ENCODE data around the gene VAV1. TPM values are rescaled to one million over a fixed set of nuclear protein-coding genes. Genes with fewer than 3 reads are reported as not detected.

VAV1 gene
- total and polyA plus RNA-seq, 2 experiments from 2014 or later, result not detected

DNA sequence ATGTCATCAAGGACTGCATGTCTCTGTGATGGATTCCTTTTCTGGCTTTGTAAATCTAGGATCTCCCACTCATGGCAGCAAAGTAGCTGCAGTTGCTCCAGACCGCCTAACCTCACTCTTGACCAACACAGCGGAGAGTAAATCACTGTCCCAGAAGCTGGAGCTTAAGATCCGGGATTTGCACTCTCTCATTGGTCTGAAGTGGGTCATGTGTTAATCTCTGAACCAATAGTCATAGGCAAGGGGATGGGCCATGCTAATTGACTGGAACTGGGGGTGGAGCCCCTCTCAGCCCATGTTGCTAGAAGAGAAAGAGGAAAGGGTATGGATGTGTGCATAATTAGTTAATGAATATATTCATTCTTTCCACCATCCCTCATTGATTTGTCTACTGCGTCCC, 34.0 kb downstream of the VAV1 start:
- Histone ChIP-seq H3K4me2 (ENCODE audit: unreplicated experiment) (no peak overlapping the region), H4K20me1 (ENCODE audit: insufficient read depth) (no peaks in the 10 kb centered on the region), H3F3A (ENCODE audit: insufficient read depth) (no peaks in the 10 kb centered on the region), H3K4me3 (no peak overlapping the region), H3K9ac (no peak overlapping the region), H3K27ac (no peak overlapping the region), H3K27me3 (replicated peaks; ENCODE audit: insufficient read depth) (peaks cover 3% of the 10 kb centered on the region; the same call in 1 of the 2 replicates), H3K9me2 (ENCODE audit: insufficient read depth) (no peaks in the 10 kb centered on the region), H2AFZ (no peak overlapping the region), H3K36me3 (ENCODE audit: low read depth) (no peaks in the 10 kb centered on the region), H3K4me1 (ENCODE audit: insufficient read depth) (peaks cover 4% of the 10 kb centered on the region), H3K9me3 (ENCODE audit: low read depth) (no peaks in the 10 kb centered on the region), H3K79me2 (ENCODE audit: insufficient read depth) (no peaks in the 10 kb centered on the region)
- WGBS, 2 experiments (ENCODE audit: low coverage in 1 of 2, low lambda C conversion rate in 2 of 2, missing lambda C conversion rate in 2 of 2), result 70 to 79% methylated on average over 4 of the region's 4 CpGs
- in situ Hi-C loops (cut with MboI), result no loop called here
- TF ChIP-seq EZH2phosphoT487 (IDR thresholded peaks at IDR 0.05; ENCODE audit: insufficient read depth, low read depth), result no peak
- no peak for TF ChIP-seq EZH2 (IDR thresholded peaks at IDR 0.05; ENCODE audit: insufficient read depth, poor library complexity, severe bottlenecking)
- DNase-seq, result no peak

DNA sequence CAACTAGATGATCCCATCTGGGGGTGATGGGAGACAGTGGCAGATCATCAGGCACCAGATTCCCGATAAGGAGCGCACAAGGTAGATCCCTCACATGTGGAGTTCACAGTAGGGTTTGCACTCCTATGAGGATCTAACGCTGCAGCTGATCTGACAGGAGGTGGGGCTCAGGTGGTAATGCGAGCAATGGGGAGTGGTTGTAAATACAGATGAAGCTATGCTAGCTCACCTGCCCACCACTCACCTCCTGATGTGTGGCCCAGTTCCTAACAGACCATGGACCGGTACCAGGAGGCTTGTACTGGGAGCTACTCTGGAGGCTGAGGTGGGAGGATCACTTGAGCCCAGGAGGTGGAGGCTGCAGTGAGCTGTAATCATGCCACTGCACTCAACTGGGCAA, 34.8 kb downstream of the VAV1 start:
- Histone ChIP-seq H3K27me3 (replicated peaks; ENCODE audit: insufficient read depth) (peaks cover 3% of the 10 kb centered on the region; the same call in 1 of the 2 replicates), H3K9me3 (ENCODE audit: low read depth) (no peaks in the 10 kb centered on the region), H3K4me1 (ENCODE audit: insufficient read depth) (no peaks in the 10 kb centered on the region), H3K36me3 (ENCODE audit: low read depth) (no peaks in the 10 kb centered on the region), H3K9me2 (ENCODE audit: insufficient read depth) (no peaks in the 10 kb centered on the region), H2AFZ (no peak overlapping the region), H3K4me2 (ENCODE audit: unreplicated experiment) (no peak overlapping the region), H4K20me1 (ENCODE audit: insufficient read depth) (no peaks in the 10 kb centered on the region), H3K4me3 (no peak overlapping the region), H3K9ac (no peak overlapping the region), H3K79me2 (ENCODE audit: insufficient read depth) (no peaks in the 10 kb centered on the region), H3F3A (ENCODE audit: insufficient read depth) (no peaks in the 10 kb centered on the region), H3K27ac (no peak overlapping the region)
- no peak for TF ChIP-seq EZH2 (IDR thresholded peaks at IDR 0.05; ENCODE audit: insufficient read depth, poor library complexity, severe bottlenecking)
- TF ChIP-seq EZH2phosphoT487 (IDR thresholded peaks at IDR 0.05; ENCODE audit: insufficient read depth, low read depth), result no peak
- 72 to 76% methylated on average over 5 of the region's 5 CpGs for WGBS, 2 experiments (ENCODE audit: low coverage in 1 of 2, low lambda C conversion rate in 2 of 2, missing lambda C conversion rate in 2 of 2)
- no peak for DNase-seq
- in situ Hi-C loops (cut with MboI), result no loop called here

DNA sequence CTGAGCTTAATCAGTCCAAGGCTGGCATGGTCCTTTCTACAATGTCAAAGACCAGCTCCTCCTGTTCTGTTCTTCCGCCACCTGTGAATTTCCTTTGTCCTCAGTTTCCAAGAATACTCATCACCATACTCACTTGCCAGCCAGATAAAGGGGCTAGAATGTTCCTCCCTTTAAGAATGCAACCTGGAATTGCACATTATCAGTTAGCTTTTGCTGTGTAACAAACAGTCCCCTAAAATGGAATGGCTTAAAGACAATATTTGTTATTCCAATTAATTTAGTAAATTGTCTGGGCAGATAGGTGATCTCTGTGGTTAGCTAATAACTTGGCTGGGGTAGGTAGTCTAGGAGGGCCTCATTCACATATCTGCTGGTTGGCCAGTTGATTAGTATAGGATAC, 36.0 kb downstream of the VAV1 start:
- in situ Hi-C loops (cut with MboI), result no loop called here
- H3K9me3 ChIP-seq (ENCODE audit: low read depth), result no peaks in the 10 kb centered on the region
- no peak for TF ChIP-seq EZH2 (IDR thresholded peaks at IDR 0.05; ENCODE audit: insufficient read depth, poor library complexity, severe bottlenecking)
- TF ChIP-seq EZH2phosphoT487 (IDR thresholded peaks at IDR 0.05; ENCODE audit: insufficient read depth, low read depth), result no peak
- H3K4me2 ChIP-seq (ENCODE audit: unreplicated experiment), result no peak overlapping the region
- H3K4me3 ChIP-seq, result no peak overlapping the region
- no peak overlapping the region for H2AFZ ChIP-seq
- no peak overlapping the region for H3K9ac ChIP-seq
- peaks cover 3% of the 10 kb centered on the region; the same call in 1 of the 2 replicates for H3K27me3 ChIP-seq (replicated peaks; ENCODE audit: insufficient read depth)
- WGBS, 2 experiments (ENCODE audit: low coverage in 1 of 2, low lambda C conversion rate in 2 of 2, missing lambda C conversion rate in 2 of 2), result 82 to 83% methylated on average over 1 of the region's 1 CpG
- H3F3A ChIP-seq (ENCODE audit: insufficient read depth), result no peaks in the 10 kb centered on the region
- no peaks in the 10 kb centered on the region for H3K79me2 ChIP-seq (ENCODE audit: insufficient read depth)
- no peak overlapping the region for H3K27ac ChIP-seq
- no peaks in the 10 kb centered on the region for H4K20me1 ChIP-seq (ENCODE audit: insufficient read depth)
- DNase-seq, result no peak
- H3K9me2 ChIP-seq (ENCODE audit: insufficient read depth), result no peaks in the 10 kb centered on the region
- H3K36me3 ChIP-seq (ENCODE audit: low read depth), result no peaks in the 10 kb centered on the region
- H3K4me1 ChIP-seq (ENCODE audit: insufficient read depth), result no peaks in the 10 kb centered on the region

DNA sequence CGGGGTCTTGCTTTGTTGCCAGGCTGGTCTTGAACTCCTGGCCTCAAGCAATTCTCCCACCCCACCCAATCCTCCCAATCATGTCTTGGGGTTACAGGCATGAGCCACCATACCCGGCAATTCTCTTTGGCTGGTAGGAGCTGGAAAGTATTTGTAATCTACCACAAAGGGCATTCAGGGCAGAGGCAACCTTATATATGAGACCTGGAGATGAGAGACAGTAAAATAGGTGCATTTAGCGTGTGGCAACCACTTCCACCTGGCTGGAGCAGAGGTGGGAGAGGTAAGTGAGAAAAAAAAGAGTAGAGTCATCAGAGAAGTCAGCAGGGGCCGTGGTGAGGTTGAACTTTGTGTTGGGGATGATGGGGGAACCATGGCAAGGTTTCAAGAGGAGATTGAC, 36.8 kb downstream of the VAV1 start:
- Histone ChIP-seq H3K4me3 (no peak overlapping the region), H4K20me1 (ENCODE audit: insufficient read depth) (no peaks in the 10 kb centered on the region), H2AFZ (no peak overlapping the region), H3K36me3 (ENCODE audit: low read depth) (no peaks in the 10 kb centered on the region), H3K9me3 (ENCODE audit: low read depth) (no peaks in the 10 kb centered on the region), H3K9me2 (ENCODE audit: insufficient read depth) (no peaks in the 10 kb centered on the region), H3F3A (ENCODE audit: insufficient read depth) (no peaks in the 10 kb centered on the region), H3K4me1 (ENCODE audit: insufficient read depth) (no peaks in the 10 kb centered on the region), H3K9ac (no peak overlapping the region), H3K27me3 (replicated peaks; ENCODE audit: insufficient read depth) (peaks cover 3% of the 10 kb centered on the region; the same call in 1 of the 2 replicates), H3K27ac (no peak overlapping the region), H3K79me2 (ENCODE audit: insufficient read depth) (no peaks in the 10 kb centered on the region), H3K4me2 (ENCODE audit: unreplicated experiment) (no peak overlapping the region)
- in situ Hi-C loops (cut with MboI), result no loop called here
- no peak for DNase-seq
- TF ChIP-seq EZH2 (IDR thresholded peaks at IDR 0.05; ENCODE audit: insufficient read depth, poor library complexity, severe bottlenecking) (no peak), EZH2phosphoT487 (IDR thresholded peaks at IDR 0.05; ENCODE audit: insufficient read depth, low read depth) (no peak)
- 29 to 37% methylated on average over 4 of the region's 4 CpGs for WGBS, 2 experiments (ENCODE audit: low coverage in 1 of 2, low lambda C conversion rate in 2 of 2, missing lambda C conversion rate in 2 of 2)

DNA sequence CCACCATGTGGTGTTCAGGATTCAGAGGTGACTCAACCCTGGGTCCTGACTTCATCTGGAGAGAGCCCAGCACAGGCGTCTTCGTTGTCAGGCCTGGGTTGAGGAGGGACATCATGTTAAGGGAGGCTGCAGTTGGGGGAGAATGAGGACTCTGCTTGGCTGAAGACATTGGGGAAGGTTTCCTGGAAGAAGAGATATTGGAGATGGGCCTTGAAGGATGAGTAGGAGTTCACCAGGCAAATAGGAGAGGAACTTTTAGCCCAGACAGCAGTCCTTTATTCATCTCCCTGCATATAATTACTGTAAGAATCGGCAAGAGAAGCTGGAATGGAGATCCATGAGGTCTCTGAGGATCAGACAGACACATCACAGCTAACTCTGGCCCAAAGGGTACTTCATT, 38.9 kb downstream of the VAV1 start:
- no peak for TF ChIP-seq EZH2phosphoT487 (IDR thresholded peaks at IDR 0.05; ENCODE audit: insufficient read depth, low read depth)
- TF ChIP-seq EZH2 (IDR thresholded peaks at IDR 0.05; ENCODE audit: insufficient read depth, poor library complexity, severe bottlenecking), result no peak
- Histone ChIP-seq H2AFZ (peak overlapping the region; percentile 86), H3K9ac (no peak overlapping the region), H3F3A (ENCODE audit: insufficient read depth) (no peaks in the 10 kb centered on the region), H4K20me1 (ENCODE audit: insufficient read depth) (no peaks in the 10 kb centered on the region), H3K9me3 (ENCODE audit: low read depth) (no peaks in the 10 kb centered on the region), H3K4me2 (ENCODE audit: unreplicated experiment) (no peak overlapping the region), H3K27me3 (replicated peaks; ENCODE audit: insufficient read depth) (peaks cover 3% of the 10 kb centered on the region; the same call in 1 of the 2 replicates), H3K79me2 (ENCODE audit: insufficient read depth) (no peaks in the 10 kb centered on the region), H3K4me1 (ENCODE audit: insufficient read depth) (no peaks in the 10 kb centered on the region), H3K4me3 (no peak overlapping the region), H3K9me2 (ENCODE audit: insufficient read depth) (no peaks in the 10 kb centered on the region), H3K27ac (no peak overlapping the region), H3K36me3 (ENCODE audit: low read depth) (no peaks in the 10 kb centered on the region)
- in situ Hi-C loops (cut with MboI), result no loop called here
- WGBS, 2 experiments (ENCODE audit: low coverage in 1 of 2, low lambda C conversion rate in 2 of 2, missing lambda C conversion rate in 2 of 2), result 12 to 15% methylated on average over 3 of the region's 3 CpGs
- DNase-seq, result peak; percentile 7
